CD4-positive, alpha-beta T cell (primary cell): ENCODE measurements around the gene ECHS1. TPM values are rescaled to one million over a fixed set of nuclear protein-coding genes. Genes with fewer than 3 reads are reported as not detected.

Experiments used
- ATAC-seq: fragments of 200-7000 bp; cut with Tn5 transposase; one replicate; pipeline ENCODE4 v1.10.0; 2022; ENCODE audit warnings: mild to moderate bottlenecking; ENCODE audit not compliant: poor library complexity
- CTCF ChIA-PET: fragments of 350-600 bp; sonication (Branson Sonifier 250); formaldehyde crosslinking; loops from one replicate; lab custom pipeline; 2021; ENCODE audit warnings: antibody characterized with exemption, inconsistent platforms; lab: Charles Lee
- POLR2A ChIA-PET: fragments of 350-600 bp; sonication (Branson Sonifier 250); formaldehyde crosslinking; loops from one replicate; lab custom pipeline; 2021; ENCODE audit warnings: antibody characterized with exemption, inconsistent platforms; lab: Charles Lee
- DNase-seq, 14 experiments: peaks; one replicate each; pipeline ENCODE4 v3.0.0-alpha.2; 2013 to 2020; ENCODE audit warnings: mixed read lengths in 2 of 14
- H3K27ac ChIP-seq, 2 donors: one replicate each; pipeline versions ENCODE4 v1.5.1 to v1.7.0; 2013; ENCODE audit warnings: low read length in 2 of 2, low read depth in 1 of 2, mild to moderate bottlenecking in 1 of 2
- H3K27me3 ChIP-seq, 2 experiments: 1 replicate in 1 of 2; 2 replicates in 1 of 2; pipeline versions ENCODE4 v1.6.1 to v1.7.0; 2013; ENCODE audit warnings: low read length in 2 of 2, control low read depth in 1 of 2, mild to moderate bottlenecking in 1 of 2, moderate library complexity in 1 of 2; ENCODE audit not compliant: insufficient read depth in 2 of 2, control insufficient read depth in 1 of 2
- H3K36me3 ChIP-seq: one replicate; pipeline ENCODE4 v1.6.1; 2013; ENCODE audit warnings: low read length, control low read depth; ENCODE audit not compliant: insufficient read depth
- H3K4me1 ChIP-seq: one replicate; pipeline ENCODE4 v1.6.1; 2013; ENCODE audit warnings: low read length, control low read depth; ENCODE audit not compliant: insufficient read depth
- H3K4me3 ChIP-seq: one replicate; pipeline ENCODE4 v1.5.1; 2013; ENCODE audit warnings: mild to moderate bottlenecking, low read length, moderate library complexity
- H3K9me3 ChIP-seq, 2 experiments: 1 replicate in 1 of 2; 2 replicates in 1 of 2; pipeline versions ENCODE4 v1.6.1 to v1.7.0; 2013; ENCODE audit warnings: low read length in 2 of 2, mild to moderate bottlenecking in 2 of 2, control low read depth in 1 of 2, moderate library complexity in 1 of 2; ENCODE audit not compliant: control insufficient read depth in 1 of 2, insufficient read depth in 1 of 2
- H3K27ac Mint-ChIP-seq: one replicate; pipeline ENCODE4 v1.8.0; 2020; ENCODE audit warnings: mixed read lengths
- H3K27me3 Mint-ChIP-seq: one replicate; pipeline ENCODE4 v1.8.0; 2021; ENCODE audit warnings: mixed read lengths
- H3K36me3 Mint-ChIP-seq: one replicate; pipeline ENCODE4 v1.8.0; 2021; ENCODE audit warnings: low read depth, mixed read lengths
- H3K4me1 Mint-ChIP-seq: one replicate; pipeline ENCODE4 v1.8.0; 2021; ENCODE audit warnings: low read depth, mixed read lengths
- H3K4me3 Mint-ChIP-seq: one replicate; pipeline ENCODE4 v1.8.0; 2020; ENCODE audit warnings: mild to moderate bottlenecking, mixed read lengths
- H3K9me3 Mint-ChIP-seq: one replicate; pipeline ENCODE4 v1.8.0; 2020; ENCODE audit warnings: mixed read lengths
- CTCF ChIP-seq: fragments of 200-600 bp; IDR thresholded peaks from one replicate; pipeline ENCODE4 v1.8.0; 2022; ENCODE audit warnings: antibody characterized with exemption, mild to moderate bottlenecking
- intact Hi-C, 2 experiments: fragments of 100-400 bp; cut with DNase I in 1 of 2; cut with micrococcal nuclease in 1 of 2; formaldehyde crosslinking; loops; one replicate each; pipeline versions ENCODE4 v1.15.1 to v1.9.0; 2023 to 2025; cut with DNase I, micrococcal nuclease
- total RNA-seq, 174 experiments: library from RNA in 2 of 174; stranded (reverse) in 2 of 174; gene quantifications; one replicate each; pipeline ENCODE4 v1.2.3 and lab custom pipeline; 2021 to 2026

Gene ECHS1
- total RNA-seq, 2 experiments from 2014 or later: 7.6 to 8.3 TPM

GRCh38 chr10:133347710-133348517, 25.2 kb downstream of the ECHS1 start:
- intact Hi-C loops: no loop called here
- CTCF ChIA-PET: no interaction called here

GRCh38 chr10:133346413-133346812, 26.7 kb downstream of the ECHS1 start:
- Mint-ChIP-seq H3K36me3 (no peaks in the 10 kb centered on the region), H3K4me1 (no peaks in the 10 kb centered on the region), H3K27me3 (peaks cover 44% of the 10 kb centered on the region), H3K27ac (no peak overlapping the region), H3K4me3 (no peak overlapping the region), H3K9me3 (no peaks in the 10 kb centered on the region)
- ChIA-PET CTCF (no interaction called here), POLR2A (interaction anchor here (0.9 kb wide), 1 partner anchor 10 kb away, joined by 3 read pairs; the partner anchor contains the start of gene CALY)
- Histone ChIP-seq H3K36me3 (no peaks in the 10 kb centered on the region), H3K4me1 (no peaks in the 10 kb centered on the region), H3K4me3 (no peak overlapping the region), H3K9me3 (no peaks in the 10 kb centered on the region), H3K27ac (no peak overlapping the region), H3K27me3 (peaks cover 33 to 39% of the 10 kb centered on the region in 2 experiments)
- no peak for TF ChIP-seq CTCF
- no peak for ATAC-seq
- intact Hi-C loops: no loop called here
- DNase-seq: no peak

More at GRCh38 chr10:133347710-133348517, 25.2 kb downstream of the ECHS1 start:
- Histone ChIP-seq H3K36me3 (no peaks in the 10 kb centered on the region), H3K4me1 (no peaks in the 10 kb centered on the region), H3K27ac (no peak overlapping the region), H3K27me3 (peaks cover 30 to 33% of the 10 kb centered on the region in 2 experiments), H3K9me3 (no peaks in the 10 kb centered on the region), H3K4me3 (no peak overlapping the region)
- Mint-ChIP-seq H3K27ac (no peak overlapping the region), H3K4me3 (no peak overlapping the region), H3K4me1 (no peaks in the 10 kb centered on the region), H3K36me3 (no peaks in the 10 kb centered on the region), H3K27me3 (peaks cover 36% of the 10 kb centered on the region), H3K9me3 (no peaks in the 10 kb centered on the region)
- no peak for TF ChIP-seq CTCF
- ATAC-seq (no peak), DNase-seq (no peak)
- POLR2A ChIA-PET: no interaction called here

GRCh38 chr10:133344236-133344635, 28.9 kb downstream of the ECHS1 start:
- H3K27ac ChIP-seq: no peak overlapping the region
- ChIA-PET POLR2A (no interaction called here), CTCF (interaction anchor here (2.1 kb wide), 1 partner anchor 15 kb away, joined by 4 read pairs; no protein-coding TSS in a partner anchor)
- H3K9me3 ChIP-seq: no peaks in the 10 kb centered on the region
- Mint-ChIP-seq H3K9me3 (no peaks in the 10 kb centered on the region), H3K4me3 (no peak overlapping the region), H3K27ac (no peak overlapping the region), H3K36me3 (no peaks in the 10 kb centered on the region), H3K27me3 (peaks cover 43% of the 10 kb centered on the region), H3K4me1 (no peaks in the 10 kb centered on the region)
- H3K36me3 ChIP-seq: no peaks in the 10 kb centered on the region
- ATAC-seq (no peak), DNase-seq (no peak)
- TF ChIP-seq CTCF: no peak
- H3K27me3 ChIP-seq: peaks cover 33 to 39% of the 10 kb centered on the region in 2 experiments
- intact Hi-C loops: no loop called here
- no peaks in the 10 kb centered on the region for H3K4me1 ChIP-seq
- no peak overlapping the region for H3K4me3 ChIP-seq
